IMR-90 (cell line): ENCODE results near the gene IL16. TPM values are rescaled to one million over a fixed set of nuclear protein-coding genes. Genes with fewer than 3 reads are reported as not detected.
A peak's percentile ranks its signal among the peaks of the same experiment; 100 is the strongest.

Source experiments
- ATAC-seq: fragments of 200-7000 bp; cut with Tn5 transposase; 2 replicates; pipeline ENCODE4 v1.9.1; 2020; ENCODE audit warnings: low read depth, mild to moderate bottlenecking, moderate library complexity
- BruUV-seq: library from RNA; stranded (reverse); fragments of 400-500 nt; replicated peaks from 2 replicates; lab custom pipeline; 2021; lab: Mats Ljungman, UMichigan
- CTCF ChIA-PET: fragments of 300-600 bp; formaldehyde crosslinking; extraction: SDS; loops from one replicate; lab custom pipeline; 2021; ENCODE audit warnings: antibody characterized with exemption; lab: Yijun Ruan, JAX
- POLR2A ChIA-PET: fragments of 300-600 bp; sonication (Branson Sonifier 250); formaldehyde crosslinking; loops from one replicate; lab custom pipeline; 2022; ENCODE audit warnings: antibody characterized with exemption; ENCODE audit not compliant: unreplicated experiment; lab: Charles Lee
- DNase-seq: peaks from one replicate; pipeline ENCODE4 v3.0.0; 2013
- H2AFZ ChIP-seq: replicated peaks from 2 replicates; pipeline ENCODE3; 2013; ENCODE audit warnings: low read length, mild to moderate bottlenecking; ENCODE audit not compliant: poor library complexity
- H2AK5ac ChIP-seq: 2 replicates; pipeline ENCODE4 v1.6.1; 2013; ENCODE audit warnings: low read depth, low read length, inconsistent platforms
- H2AK9ac ChIP-seq: replicated peaks from 2 replicates; pipeline ENCODE3; 2013; ENCODE audit warnings: mild to moderate bottlenecking, low read depth, low read length, moderate library complexity; ENCODE audit not compliant: poor library complexity
- H2BK120ac ChIP-seq: 2 replicates; pipeline ENCODE4 v1.6.1; 2013; ENCODE audit warnings: low read depth, low read length, inconsistent platforms
- H2BK15ac ChIP-seq: 3 replicates; pipeline ENCODE4 v1.6.1; 2013; ENCODE audit warnings: low read depth, low read length, inconsistent platforms
- H2BK20ac ChIP-seq: 2 replicates; pipeline ENCODE4 v1.6.1; 2013; ENCODE audit warnings: low read depth, mild to moderate bottlenecking, inconsistent platforms, low read length, moderate library complexity
- H2BK5ac ChIP-seq: 2 replicates; pipeline ENCODE4 v1.6.1; 2013; ENCODE audit warnings: mild to moderate bottlenecking, low read depth, low read length, inconsistent platforms; ENCODE audit not compliant: poor library complexity, severe bottlenecking
- H3K14ac ChIP-seq: replicated peaks from 2 replicates; pipeline ENCODE4 v1.6.1; 2013; ENCODE audit warnings: low read depth, low read length, inconsistent platforms
- H3K18ac ChIP-seq: 2 replicates; pipeline ENCODE4 v1.6.1; 2013; ENCODE audit warnings: low read depth, low read length, control low read depth
- H3K23ac ChIP-seq: 2 replicates; pipeline ENCODE4 v1.6.1; 2013; ENCODE audit warnings: low read depth, low read length, inconsistent platforms
- H3K27ac ChIP-seq: 2 replicates; pipeline ENCODE4 v1.5.1; 2013; ENCODE audit warnings: mild to moderate bottlenecking, control low read depth, low read length; ENCODE audit not compliant: insufficient read depth
- H3K27me3 ChIP-seq: 2 replicates; pipeline ENCODE4 v1.6.1; 2013; ENCODE audit warnings: low read length; ENCODE audit not compliant: control insufficient read depth, insufficient read depth
- H3K36me3 ChIP-seq: 2 replicates; pipeline ENCODE4 v1.6.1; 2013; ENCODE audit warnings: low read length, mixed read lengths; ENCODE audit not compliant: control insufficient read depth, insufficient read depth
- H3K4ac ChIP-seq: 2 replicates; pipeline ENCODE4 v1.6.1; 2013; ENCODE audit warnings: low read depth, low read length, inconsistent platforms
- H3K4me1 ChIP-seq: 2 replicates; pipeline ENCODE4 v1.6.1; 2013; ENCODE audit warnings: low read length, mixed read lengths; ENCODE audit not compliant: control insufficient read depth, insufficient read depth
- H3K4me2 ChIP-seq: 2 replicates; pipeline ENCODE4 v1.6.1; 2013; ENCODE audit warnings: low read depth, mild to moderate bottlenecking, control low read depth, low read length, moderate library complexity
- H3K4me3 ChIP-seq: 2 replicates; pipeline ENCODE4 v1.5.1; 2013; ENCODE audit warnings: low read depth, mild to moderate bottlenecking, control low read depth, low read length, moderate library complexity; ENCODE audit not compliant: insufficient read depth
- H3K56ac ChIP-seq: 2 replicates; pipeline ENCODE4 v1.6.1; 2013; ENCODE audit warnings: low read length, inconsistent platforms; ENCODE audit not compliant: insufficient read depth; ENCODE audit errors: extremely low read depth
- H3K79me1 ChIP-seq, 2 experiments: 2 replicates each; pipeline ENCODE4 v1.6.1; 2013; ENCODE audit warnings: low read length in 2 of 2, inconsistent platforms in 1 of 2, low read depth in 1 of 2
- H3K9ac ChIP-seq: 2 replicates; pipeline ENCODE4 v1.6.1; 2013; ENCODE audit warnings: low read depth, low read length, control low read depth
- H3K9me1 ChIP-seq: 2 replicates; pipeline ENCODE4 v1.6.1; 2013; ENCODE audit warnings: low read length, inconsistent platforms; ENCODE audit not compliant: insufficient read depth
- H3K9me3 ChIP-seq: 2 replicates; pipeline ENCODE4 v1.6.1; 2013; ENCODE audit warnings: low read length; ENCODE audit not compliant: control insufficient read depth, insufficient read depth
- H4K20me1 ChIP-seq: 2 replicates; pipeline ENCODE4 v1.6.1; 2013; ENCODE audit warnings: low read length, inconsistent platforms; ENCODE audit not compliant: insufficient read depth
- H4K5ac ChIP-seq: 2 replicates; pipeline ENCODE4 v1.6.1; 2013; ENCODE audit warnings: mild to moderate bottlenecking, low read depth, low read length, control low read depth
- H4K8ac ChIP-seq, 2 experiments: 2 replicates each; pipeline ENCODE4 v1.6.1; 2013; ENCODE audit warnings: low read depth in 2 of 2, low read length in 2 of 2, control low read depth in 1 of 2, inconsistent platforms in 1 of 2
- H4K91ac ChIP-seq: 2 replicates; pipeline ENCODE4 v1.6.1; 2013; ENCODE audit warnings: low read depth, low read length, inconsistent platforms; ENCODE audit not compliant: insufficient read depth
- BHLHE40 ChIP-seq: fragments of 150-350 bp; IDR thresholded peaks from 2 replicates; pipeline ENCODE4 v1.6.1; 2016; ENCODE audit warnings: mild to moderate bottlenecking, low read depth, low read length
- CEBPB ChIP-seq: IDR thresholded peaks from 2 replicates; pipeline ENCODE4 v1.6.1; 2012; ENCODE audit warnings: low read depth, low read length, improper control_type of control experiment
- CHD1 ChIP-seq: IDR thresholded peaks from 2 replicates; pipeline ENCODE4 v1.6.1; 2012; ENCODE audit warnings: low read depth, low read length, improper control_type of control experiment
- CTCF ChIP-seq: conservative IDR thresholded peaks from 2 replicates; pipeline ENCODE4 v1.5.1; 2012; ENCODE audit warnings: mild to moderate bottlenecking, low read depth, low read length, improper control_type of control experiment
- ELK1 ChIP-seq: fragments of 150-350 bp; IDR thresholded peaks from 2 replicates; pipeline ENCODE4 v1.6.1; 2016; ENCODE audit warnings: low read depth, mild to moderate bottlenecking, low read length, moderate library complexity, borderline replicate concordance
- FOS ChIP-seq: fragments of 150-350 bp; IDR thresholded peaks from 2 replicates; pipeline ENCODE4 v1.6.1; 2016; ENCODE audit warnings: low read depth, low read length
- MAZ ChIP-seq: IDR thresholded peaks from 2 replicates; pipeline ENCODE4 v1.6.1; 2012; ENCODE audit warnings: low read depth, mild to moderate bottlenecking, low read length, improper control_type of control experiment, moderate library complexity, borderline replicate concordance
- NFE2L2 ChIP-seq: fragments of 150-350 bp; IDR thresholded peaks from 2 replicates; pipeline ENCODE4 v1.6.1; 2016; ENCODE audit warnings: low read depth, mild to moderate bottlenecking, low read length
- RAD21 ChIP-seq: IDR thresholded peaks from 2 replicates; pipeline ENCODE4 v1.6.1; 2012; ENCODE audit warnings: low read length, improper control_type of control experiment
- RCOR1 ChIP-seq: IDR thresholded peaks from 2 replicates; pipeline ENCODE4 v1.6.1; 2012; ENCODE audit warnings: mild to moderate bottlenecking, low read length, improper control_type of control experiment; ENCODE audit not compliant: insufficient replicate concordance
- RFX5 ChIP-seq: IDR thresholded peaks from 2 replicates; pipeline ENCODE4 v1.8.0; 2012; ENCODE audit warnings: low read depth, mild to moderate bottlenecking, low read length, moderate library complexity
- SMC3 ChIP-seq: fragments of 150-350 bp; IDR thresholded peaks from 2 replicates; pipeline ENCODE4 v1.6.1; 2016; ENCODE audit warnings: low read depth, mild to moderate bottlenecking, antibody characterized with exemption, low read length, moderate library complexity
- USF2 ChIP-seq: fragments of 150-350 bp; IDR thresholded peaks from 2 replicates; pipeline ENCODE4 v1.6.1; 2017; ENCODE audit warnings: mild to moderate bottlenecking, antibody characterized with exemption, low read length, low read depth
- WGBS, 2 experiments: methylation state at CpG; one replicate each; pipeline versions ENCODE4 v1.1.5 to v1.1.7; 2013; ENCODE audit warnings: missing lambda C conversion rate in 2 of 2; ENCODE audit not compliant: insufficient read length in 1 of 2; ENCODE audit errors: extremely low coverage in 2 of 2; 5-methylcytosine and 5-hydroxymethylcytosine counted together
- dilution Hi-C: fragments of 300-500 bp; cut with HindIII; formaldehyde crosslinking; loops from one replicate; pipeline ENCODE4 v1.14.3; 2018; ENCODE audit warnings: low sequenced_read_pairs; ENCODE audit not compliant: unreplicated experiment
- in situ Hi-C: fragments of 300-500 bp; cut with MboI; formaldehyde crosslinking; loops from 3 replicates; pipeline ENCODE4 v1.14.3; 2019; ENCODE audit warnings: low sequenced_read_pairs, inconsistent platforms, mixed read lengths
- intact Hi-C: fragments of 100-400 bp; cut with micrococcal nuclease; formaldehyde crosslinking; loops from 2 replicates; pipeline ENCODE4 v1.10.0; 2022
- polyA plus RNA-seq, 3 experiments: library from polyadenylated mRNA; depleted of rRNA; stranded (reverse); fragments of >200 nt; gene quantifications; 2 replicates each; pipeline ENCODE4 v1.2.3, GENCODE V29; 2012; ENCODE audit warnings: low replicate concordance in 1 of 3
- total RNA-seq: library from RNA; depleted of rRNA; stranded (reverse); fragments of >200 nt; gene quantifications from 2 replicates; pipeline ENCODE4 v1.2.3, GENCODE V29; 2012

The IL16 gene
- total and polyA plus RNA-seq, 2 of the 4 experiments (the other 2 are of a cell fraction): 0.18 to 0.27 TPM

GRCh38 chr15:81189583-81190283, 6.9 kb upstream of the IL16 start:
- intact Hi-C loops: loop anchor here (2.0 kb wide), 2 partner anchors 67 to 75 kb away; no protein-coding TSS in a partner anchor
- peak; percentile 99 for DNase-seq
- TF ChIP-seq BHLHE40 (peak; percentile 47), MAZ (no peak), CEBPB (peak; percentile 96), RAD21 (0 out of 2 replicates have a peak, but pooled peaks have one; percentile 4), RFX5 (no peak), SMC3 (no peak), FOS (peak; percentile 66), CHD1 (no peak), RCOR1 (peak; percentile 2), USF2 (no peak), CTCF (no peak), NFE2L2 (peak; percentile 4; the same call in 1 of the 2 replicates), ELK1 (no peak)

More at GRCh38 chr15:81189583-81190283, 6.9 kb upstream of the IL16 start:
- CTCF ChIA-PET: interaction anchor here (1.1 to 2.7 kb wide), 2 partner anchors 25 to 76 kb away, joined by 3 to 14 read pairs; no protein-coding TSS in a partner anchor
- Histone ChIP-seq H3K4me3 (no peak overlapping the region), H4K5ac (peak overlapping the region; percentile 97), H2AK5ac (peak overlapping the region; percentile 100), H3K9me1 (peaks cover 14% of the 10 kb centered on the region), H3K27ac (peak overlapping the region; percentile 96), H3K4me1 (peaks cover 25% of the 10 kb centered on the region), H3K27me3 (no peaks in the 10 kb centered on the region), H3K4me2 (peak overlapping the region; percentile 44), H4K8ac (peak overlapping the region; percentile 98 to 99), H3K56ac (peak overlapping the region; percentile 98), H2BK15ac (peak overlapping the region; percentile 97), H2AFZ (peak overlapping the region; percentile 84), H2BK5ac (peak overlapping the region; percentile 97), H3K9ac (peak overlapping the region; percentile 81), H3K4ac (peak overlapping the region; percentile 100), H3K79me1 (peaks cover 0 to 2% of the 10 kb centered on the region in 2 experiments; a peak in 1 of 4 replicates), H4K91ac (peak overlapping the region; percentile 100), H2AK9ac (peak overlapping the region; percentile 93), H3K14ac (peak overlapping the region; percentile 99), H3K9me3 (no peaks in the 10 kb centered on the region), H2BK20ac (peak overlapping the region; percentile 99), H3K18ac (peak overlapping the region; percentile 93), H3K23ac (peak overlapping the region; percentile 100), H4K20me1 (no peaks in the 10 kb centered on the region), H3K36me3 (peaks cover 2% of the 10 kb centered on the region; the same call in 1 of the 2 replicates), H2BK120ac (peak overlapping the region; percentile 100)
- 0% methylated on average over 2 of the region's 11 CpGs; no CpG with 5 or more reads in 1 of the 2 experiments for WGBS, 2 experiments
- in situ Hi-C loops: no loop called here
- POLR2A ChIA-PET: interaction anchor here (0.6 to 1.0 kb wide), 4 partner anchors 25 to 66 kb away, joined by 3 to 5 read pairs (median 4); no protein-coding TSS in a partner anchor
- peak; percentile 87 for ATAC-seq
- dilution Hi-C loops: no loop called here
- BruUV-seq: no TSS peak
